HL-60 (cell line): ENCODE data around the gene ERGIC1.

Experiments
- DNase-seq, 2 experiments: peaks; one replicate each; pipeline ENCODE4 v3.0.0-alpha.2; 2010 to 2020; ENCODE audit warnings: low read depth in 1 of 2, low spot score in 1 of 2
- H3K27ac ChIP-seq: fragments of 250-450 bp; sonication (Bioruptor Pico); replicated peaks from 2 replicates; pipeline ENCODE4 v1.5.1; 2020; ENCODE audit warnings: mild to moderate bottlenecking, moderate library complexity
- H3K27me3 ChIP-seq: fragments of 250-450 bp; sonication (Bioruptor Pico); 2 replicates; pipeline ENCODE4 v1.5.1; 2021; ENCODE audit warnings: mild to moderate bottlenecking, moderate library complexity; ENCODE audit not compliant: insufficient read depth, poor library complexity, severe bottlenecking
- H3K4me3 ChIP-seq: replicated peaks from 2 replicates; pipeline ENCODE4 v1.5.1; 2011; ENCODE audit warnings: mild to moderate bottlenecking, control low read depth, low read length; ENCODE audit not compliant: insufficient read depth
- CTCF ChIP-seq: IDR thresholded peaks from one replicate; pipeline ENCODE4 v1.5.1; 2011; ENCODE audit warnings: low read length, control low read depth, inconsistent platforms; ENCODE audit not compliant: insufficient read depth
- GABPA ChIP-seq: IDR thresholded peaks from 2 replicates; pipeline ENCODE4 v1.6.1; 2012; ENCODE audit warnings: low read depth
- POLR2AphosphoS5 ChIP-seq: IDR thresholded peaks from 2 replicates; pipeline ENCODE4 v1.6.1; 2012; ENCODE audit warnings: low read depth
- SPI1 ChIP-seq: IDR thresholded peaks from 2 replicates; pipeline ENCODE4 v1.6.1; 2012; ENCODE audit warnings: low read depth, mild to moderate bottlenecking, borderline replicate concordance
- TF ChIP-seq, protein P1 (sequence below): IDR thresholded peaks from 2 replicates; pipeline ENCODE4 v1.6.1; 2012; ENCODE audit warnings: low read depth; ENCODE audit not compliant: insufficient replicate concordance

The ERGIC1 gene

GRCh38 chr5:172837640-172838039 is 3.6 kb downstream of the ERGIC1 start:
- no peak for TF ChIP-seq CTCF
- no peak for TF ChIP-seq POLR2AphosphoS5
- TF ChIP-seq SPI1, result no peak
- TF ChIP-seq, protein P1, sequence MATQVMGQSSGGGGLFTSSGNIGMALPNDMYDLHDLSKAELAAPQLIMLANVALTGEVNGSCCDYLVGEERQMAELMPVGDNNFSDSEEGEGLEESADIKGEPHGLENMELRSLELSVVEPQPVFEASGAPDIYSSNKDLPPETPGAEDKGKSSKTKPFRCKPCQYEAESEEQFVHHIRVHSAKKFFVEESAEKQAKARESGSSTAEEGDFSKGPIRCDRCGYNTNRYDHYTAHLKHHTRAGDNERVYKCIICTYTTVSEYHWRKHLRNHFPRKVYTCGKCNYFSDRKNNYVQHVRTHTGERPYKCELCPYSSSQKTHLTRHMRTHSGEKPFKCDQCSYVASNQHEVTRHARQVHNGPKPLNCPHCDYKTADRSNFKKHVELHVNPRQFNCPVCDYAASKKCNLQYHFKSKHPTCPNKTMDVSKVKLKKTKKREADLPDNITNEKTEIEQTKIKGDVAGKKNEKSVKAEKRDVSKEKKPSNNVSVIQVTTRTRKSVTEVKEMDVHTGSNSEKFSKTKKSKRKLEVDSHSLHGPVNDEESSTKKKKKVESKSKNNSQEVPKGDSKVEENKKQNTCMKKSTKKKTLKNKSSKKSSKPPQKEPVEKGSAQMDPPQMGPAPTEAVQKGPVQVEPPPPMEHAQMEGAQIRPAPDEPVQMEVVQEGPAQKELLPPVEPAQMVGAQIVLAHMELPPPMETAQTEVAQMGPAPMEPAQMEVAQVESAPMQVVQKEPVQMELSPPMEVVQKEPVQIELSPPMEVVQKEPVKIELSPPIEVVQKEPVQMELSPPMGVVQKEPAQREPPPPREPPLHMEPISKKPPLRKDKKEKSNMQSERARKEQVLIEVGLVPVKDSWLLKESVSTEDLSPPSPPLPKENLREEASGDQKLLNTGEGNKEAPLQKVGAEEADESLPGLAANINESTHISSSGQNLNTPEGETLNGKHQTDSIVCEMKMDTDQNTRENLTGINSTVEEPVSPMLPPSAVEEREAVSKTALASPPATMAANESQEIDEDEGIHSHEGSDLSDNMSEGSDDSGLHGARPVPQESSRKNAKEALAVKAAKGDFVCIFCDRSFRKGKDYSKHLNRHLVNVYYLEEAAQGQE, result no peak
- no peak for TF ChIP-seq GABPA
- DNase-seq, result no peak
- Histone ChIP-seq H3K4me3 (no peak overlapping the region), H3K27ac (no peak overlapping the region), H3K27me3 (no peaks in the 10 kb centered on the region)

GRCh38 chr5:172838151-172838875 is 4.3 kb downstream of the ERGIC1 start:
- Histone ChIP-seq H3K27ac (no peak overlapping the region), H3K4me3 (no peak overlapping the region), H3K27me3 (no peaks in the 10 kb centered on the region)
- no peak for DNase-seq
- TF ChIP-seq CTCF, result no peak
- TF ChIP-seq, protein P1, result no peak
- TF ChIP-seq SPI1, result no peak
- no peak for TF ChIP-seq GABPA
- no peak for TF ChIP-seq POLR2AphosphoS5

- no peak for DNase-seq
- TF ChIP-seq CTCF, result no peak
- TF ChIP-seq SPI1, result no peak
- TF ChIP-seq, protein P1, result no peak
- TF ChIP-seq GABPA, result no peak
- no peak for TF ChIP-seq POLR2AphosphoS5
- H3K27me3 ChIP-seq, result no peaks in the 10 kb centered on the region
- no peak overlapping the region for H3K27ac ChIP-seq
- no peak overlapping the region for H3K4me3 ChIP-seq
Observed at GRCh38 chr5:172839669-172840431, 5.8 kb downstream of the ERGIC1 start.
